Measurements from ENCODE around the gene LZTR1. TPM values are rescaled to one million over a fixed set of nuclear protein-coding genes. Genes with fewer than 3 reads are reported as not detected.

LZTR1 gene
- polyA plus RNA-seq, 1 of the 3 experiments (the other 2 are of a cell fraction) = 37.7 TPM

- TF ChIP-seq IRF3 (IDR thresholded peaks at IDR 0.05; ENCODE audit: low read depth, low read length) = no peak
- no peak for TF ChIP-seq TCF12 (IDR thresholded peaks at IDR 0.05)
- no peak for TF ChIP-seq PBX3 (IDR thresholded peaks at IDR 0.05)
- TF ChIP-seq MXI1 (IDR thresholded peaks at IDR 0.05; ENCODE audit: low read depth, low read length) = no peak
- no peak for TF ChIP-seq YY1 (IDR thresholded peaks at IDR 0.05; ENCODE audit: low read depth)
Observed at GRCh38 chr22:20964799-20965103, 17.3 kb upstream of the LZTR1 start (continued).

GRCh38 chr22:20965104-20965887 lies 16.8 kb upstream of the LZTR1 start:
- Histone ChIP-seq H4K20me1 (ENCODE audit: insufficient read depth) (no peaks in the 10 kb centered on the region), H3K79me2 (ENCODE audit: insufficient read depth) (no peaks in the 10 kb centered on the region), H3K4me2 (peak overlapping the region; percentile 85), H3K27ac (ENCODE audit: low read depth in 2 of 2, low read length in 1 of 2) (no peak overlapping the region), H3F3A (replicated peaks; ENCODE audit: insufficient read depth) (no peaks in the 10 kb centered on the region), H3K9me2 (no peaks in the 10 kb centered on the region), H3K4me3 (ENCODE audit: low read depth in 2 of 2, low read length in 1 of 2) (peak overlapping the region; percentile 46 to 51; a peak in 2 of 4 replicates), H3K4me1 (ENCODE audit: control insufficient read depth in 1 of 2, insufficient read depth in 2 of 2, low read depth in 1 of 2, low read length in 1 of 2) (peaks cover 0 to 26% of the 10 kb centered on the region in 2 experiments; a peak in 1 of 4 replicates), H3K9ac (no peak overlapping the region), H2AFZ (ENCODE audit: low read depth) (no peak overlapping the region), H3K9me3 (no peaks in the 10 kb centered on the region), H3K36me3 (replicated peaks in 1 of 2; ENCODE audit: control insufficient read depth in 1 of 2, insufficient read depth in 2 of 2, low read length in 1 of 2) (no peaks in the 10 kb centered on the region), H3K27me3 (ENCODE audit: insufficient read depth) (no peaks in the 10 kb centered on the region)
- peak; percentile 38; the same call in 1 of the 2 replicates for TF ChIP-seq MXI1 (IDR thresholded peaks at IDR 0.05; ENCODE audit: low read depth, low read length)
- TF ChIP-seq CHD2 (IDR thresholded peaks at IDR 0.05; ENCODE audit: low read length, partially characterized antibody) = peak; percentile 17
- no peak for TF ChIP-seq GATA2 (CRISPR knock-in tag; IDR thresholded peaks at IDR 0.05)
- POLR2A ChIA-PET = no interaction called here
- 46% methylated on average over 11 of the region's 65 CpGs for WGBS (ENCODE audit: low lambda C conversion rate)
- DNase-seq = peak; percentile 79
- CTCF ChIA-PET = interaction anchor here (0.8 to 7.0 kb wide), 4 partner anchors 9 to 80 kb away, joined by 3 to 44 read pairs (median 10); no protein-coding TSS in a partner anchor

- ChIA-PET CTCF (interaction anchor here (1.4 to 7.0 kb wide), 3 partner anchors 8 to 80 kb away, joined by 3 to 44 read pairs (median 16); no protein-coding TSS in a partner anchor), POLR2A (no interaction called here)
- no peak overlapping the region for H3K27ac ChIP-seq (ENCODE audit: low read depth in 2 of 2, low read length in 1 of 2)
- no peak overlapping the region for H3K4me3 ChIP-seq (ENCODE audit: low read depth in 2 of 2, low read length in 1 of 2)
- TF ChIP-seq EZH2phosphoT487 (IDR thresholded peaks at IDR 0.05; ENCODE audit: borderline replicate concordance, low read depth) (no peak), IRF3 (IDR thresholded peaks at IDR 0.05; ENCODE audit: low read depth, low read length) (no peak), TCF12 (IDR thresholded peaks at IDR 0.05) (no peak), MEF2A (IDR thresholded peaks at IDR 0.05; ENCODE audit: borderline replicate concordance, low read depth) (no peak), MXI1 (IDR thresholded peaks at IDR 0.05; ENCODE audit: low read depth, low read length) (no peak)
- no peak overlapping the region for H2AFZ ChIP-seq (ENCODE audit: low read depth)
- H4K20me1 ChIP-seq (ENCODE audit: insufficient read depth) = no peaks in the 10 kb centered on the region
- H3K9me3 ChIP-seq = no peaks in the 10 kb centered on the region
- 97% methylated on average over 7 of the region's 13 CpGs for WGBS (ENCODE audit: low lambda C conversion rate)
- no peaks in the 10 kb centered on the region for H3K79me2 ChIP-seq (ENCODE audit: insufficient read depth)
- no peak overlapping the region for H3K9ac ChIP-seq
- H3K36me3 ChIP-seq (replicated peaks in 1 of 2; ENCODE audit: control insufficient read depth in 1 of 2, insufficient read depth in 2 of 2, low read length in 1 of 2) = no peaks in the 10 kb centered on the region
- no peaks in the 10 kb centered on the region for H3K27me3 ChIP-seq (ENCODE audit: insufficient read depth)
- peaks cover 0 to 26% of the 10 kb centered on the region in 2 experiments; a peak in 1 of 4 replicates for H3K4me1 ChIP-seq (ENCODE audit: control insufficient read depth in 1 of 2, insufficient read depth in 2 of 2, low read depth in 1 of 2, low read length in 1 of 2)
- H3F3A ChIP-seq (replicated peaks; ENCODE audit: insufficient read depth) = no peaks in the 10 kb centered on the region
- H3K9me2 ChIP-seq = no peaks in the 10 kb centered on the region
- DNase-seq = peak; percentile 47
- no peak overlapping the region for H3K4me2 ChIP-seq
Observed at GRCh38 chr22:20965888-20966855, 15.9 kb upstream of the LZTR1 start.

Measured in SK-N-SH (cell line).